HepG2 (cell line): ENCODE measurements around the gene MED9. TPM values are rescaled to one million over a fixed set of nuclear protein-coding genes. Genes with fewer than 3 reads are reported as not detected.

Experiments
- ATAC-seq: fragments of 200-7000 bp; cut with Tn5 transposase; 3 replicates; pipeline ENCODE4 v1.9.1; 2020; ENCODE audit warnings: mild to moderate bottlenecking, moderate library complexity
- BruUV-seq: library from RNA; stranded (reverse); fragments of 400-500 nt; replicated peaks from 2 replicates; lab custom pipeline; 2021; lab: Mats Ljungman, UMichigan
- CTCF ChIA-PET: fragments of 300-600 bp; formaldehyde crosslinking; extraction: SDS; loops from one replicate; lab custom pipeline; 2021; ENCODE audit warnings: low total read pairs, inconsistent platforms, low intra/inter-chr PET ratio; lab: Yijun Ruan, JAX
- POLR2A ChIA-PET: fragments of 350-600 bp; sonication (Branson Sonifier 250); formaldehyde crosslinking; loops from one replicate; lab custom pipeline; 2020; ENCODE audit warnings: antibody characterized with exemption, inconsistent platforms; lab: Yijun Ruan, JAX
- DNase-seq: peaks from one replicate; pipeline ENCODE4 v3.0.0-alpha.2; 2015; ENCODE audit warnings: low spot score
- FAIRE-seq: peaks from 3 replicates; lab custom pipeline; 2011; peaks lifted over from hg19 to GRCh38; lab: Jason Lieb, UNC
- H2AFZ ChIP-seq: one replicate; pipeline ENCODE4 v1.6.1; 2011; ENCODE audit warnings: low read length, inconsistent platforms
- H3K27ac ChIP-seq: fragments of 300-600 bp; 3 replicates; pipeline ENCODE4 v1.8.0; 2011; ENCODE audit warnings: mixed run types, mild to moderate bottlenecking, mixed read lengths, low read length, inconsistent platforms; ENCODE audit not compliant: insufficient read depth; ENCODE audit errors: extremely low read length
- H3K27me3 ChIP-seq, 2 experiments: fragments of 200-600 bp in 1 of 2; 2 replicates in 1 of 2; 3 replicates in 1 of 2; pipeline versions ENCODE4 v1.6.0 to v1.8.0; 2011; ENCODE audit warnings: low read length in 2 of 2, mild to moderate bottlenecking in 2 of 2, moderate library complexity in 2 of 2, inconsistent platforms in 1 of 2; ENCODE audit not compliant: insufficient read depth in 2 of 2, control insufficient read depth in 1 of 2
- H3K36me3 ChIP-seq, 2 experiments: fragments of 200-600 bp in 1 of 2; replicated peaks in 1 of 2; 2 replicates in 1 of 2; 3 replicates in 1 of 2; pipeline versions ENCODE4 v1.5.1 to v1.8.0; 2011; ENCODE audit warnings: low read length in 2 of 2, inconsistent platforms in 1 of 2; ENCODE audit not compliant: insufficient read depth in 2 of 2, control insufficient read depth in 1 of 2
- H3K4me1 ChIP-seq: 2 replicates; pipeline ENCODE4 v1.5.1; 2012; ENCODE audit warnings: low read length, inconsistent platforms; ENCODE audit not compliant: insufficient read depth
- H3K4me2 ChIP-seq: 2 replicates; pipeline ENCODE4 v1.6.0; 2011; ENCODE audit warnings: low read depth, low read length, inconsistent platforms
- H3K4me3 ChIP-seq, 3 experiments: fragments of 200-600 bp in 1 of 3; sonication (generic), shearing (Covaris generic) in 1 of 3; replicated peaks in 1 of 3; 2 replicates each; pipeline ENCODE4 v1.5.1; 2011 to 2016; ENCODE audit warnings: low read length in 3 of 3, inconsistent platforms in 2 of 3, low read depth in 2 of 3, mild to moderate bottlenecking in 2 of 3, control low read depth in 1 of 3, mixed read lengths in 1 of 3; ENCODE audit not compliant: insufficient read depth in 1 of 3
- H3K79me2 ChIP-seq: one replicate; pipeline ENCODE4 v1.6.1; 2011; ENCODE audit warnings: low read length, inconsistent platforms; ENCODE audit not compliant: insufficient read depth
- H3K9ac ChIP-seq: 2 replicates; pipeline ENCODE4 v1.6.0; 2011; ENCODE audit warnings: mild to moderate bottlenecking, low read depth, low read length, inconsistent platforms; ENCODE audit not compliant: insufficient read depth
- H3K9me3 ChIP-seq: 2 replicates; pipeline ENCODE4 v1.5.1; 2012; ENCODE audit warnings: mild to moderate bottlenecking, low read length
- H4K20me1 ChIP-seq: 2 replicates; pipeline ENCODE4 v1.6.0; 2011; ENCODE audit warnings: inconsistent platforms, mild to moderate bottlenecking, low read length, moderate library complexity; ENCODE audit not compliant: insufficient read depth
- SP2 ChIP-seq: sonication (generic); formaldehyde crosslinking; IDR thresholded peaks from 2 replicates; pipeline ENCODE4 v1.5.1; 2020; ENCODE audit warnings: mild to moderate bottlenecking, missing genetic modification reagents
- TARDBP ChIP-seq: sonication (generic); formaldehyde crosslinking; IDR thresholded peaks from 2 replicates; pipeline ENCODE4 v1.8.0; 2022; ENCODE audit warnings: mild to moderate bottlenecking, missing genetic modification reagents
- ZNF235 ChIP-seq: sonication (generic); formaldehyde crosslinking; IDR thresholded peaks from 2 replicates; pipeline ENCODE4 v1.8.1; 2023; ENCODE audit warnings: mild to moderate bottlenecking, missing genetic modification reagents, borderline replicate concordance
- WGBS: methylation state at CpG from one replicate; pipeline ENCODE4 v1.1.6; 2017; ENCODE audit warnings: low lambda C conversion rate; 5-methylcytosine and 5-hydroxymethylcytosine counted together
- in situ Hi-C: cut with HindIII; loops from 2 replicates; pipeline ENCODE4 v1.10.0; 2017; ENCODE audit warnings: low pct_unique_long_range_greater_than_20kb; ENCODE audit not compliant: extremely low pct_ligation_motif_present
- intact Hi-C: fragments of 100-400 bp; cut with micrococcal nuclease; formaldehyde crosslinking; loops from one replicate; pipeline ENCODE4 v1.10.0; 2022; ENCODE audit not compliant: unreplicated experiment
- polyA plus RNA-seq, 8 experiments: library from polyadenylated mRNA; depleted of rRNA in 3 of 8; stranded (reverse) in 7 of 8; unstranded in 1 of 8; fragments of >200 nt; fragmentation: Illumina TruSeq in 4 of 8; extraction: Trizol in 4 of 8; gene quantifications; 2 replicates each; pipeline versions ENCODE4 v1.2.1 to v1.2.3, GENCODE V29; 2011 to 2016; ENCODE audit warnings: low read depth in 4 of 8, missing spikeins in 1 of 8, mixed read lengths in 1 of 8; ENCODE audit not compliant: insufficient read depth in 1 of 8
- total RNA-seq, 5 experiments: library from RNA; depleted of rRNA; stranded (reverse); fragments of >200 nt; fragmentation: Illumina TruSeq; extraction: Trizol; gene quantifications; 2 replicates each; pipeline ENCODE4 v1.2.3, GENCODE V29; 2016; ENCODE audit warnings: low read depth in 1 of 5
- TF ChIP-seq, protein P1 (sequence below): sonication (generic); formaldehyde crosslinking; IDR thresholded peaks from 2 replicates; pipeline ENCODE4 v1.4.0; 2020; ENCODE audit warnings: missing genetic modification reagents
- TF ChIP-seq, protein P2 (sequence below): sonication (generic); formaldehyde crosslinking; IDR thresholded peaks from 2 replicates; pipeline ENCODE4 v1.5.1; 2020; ENCODE audit warnings: mild to moderate bottlenecking, missing genetic modification reagents, moderate library complexity
- TF ChIP-seq, protein P3 (sequence below): fragments of 450-650 bp; IDR thresholded peaks from 2 replicates; pipeline ENCODE4 v1.6.1; 2016
- TF ChIP-seq, protein P4 (sequence below): IDR thresholded peaks from 2 replicates; pipeline ENCODE4 v1.6.1; 2016; ENCODE audit warnings: missing compliant biosample characterization, missing genetic modification reagents, borderline replicate concordance

The MED9 gene
- total and polyA plus RNA-seq, 2 of the 13 experiments (the other 11 are each of a cell fraction or from before 2014, with no cell fraction given), result 11.9 to 15.1 TPM

DNA sequence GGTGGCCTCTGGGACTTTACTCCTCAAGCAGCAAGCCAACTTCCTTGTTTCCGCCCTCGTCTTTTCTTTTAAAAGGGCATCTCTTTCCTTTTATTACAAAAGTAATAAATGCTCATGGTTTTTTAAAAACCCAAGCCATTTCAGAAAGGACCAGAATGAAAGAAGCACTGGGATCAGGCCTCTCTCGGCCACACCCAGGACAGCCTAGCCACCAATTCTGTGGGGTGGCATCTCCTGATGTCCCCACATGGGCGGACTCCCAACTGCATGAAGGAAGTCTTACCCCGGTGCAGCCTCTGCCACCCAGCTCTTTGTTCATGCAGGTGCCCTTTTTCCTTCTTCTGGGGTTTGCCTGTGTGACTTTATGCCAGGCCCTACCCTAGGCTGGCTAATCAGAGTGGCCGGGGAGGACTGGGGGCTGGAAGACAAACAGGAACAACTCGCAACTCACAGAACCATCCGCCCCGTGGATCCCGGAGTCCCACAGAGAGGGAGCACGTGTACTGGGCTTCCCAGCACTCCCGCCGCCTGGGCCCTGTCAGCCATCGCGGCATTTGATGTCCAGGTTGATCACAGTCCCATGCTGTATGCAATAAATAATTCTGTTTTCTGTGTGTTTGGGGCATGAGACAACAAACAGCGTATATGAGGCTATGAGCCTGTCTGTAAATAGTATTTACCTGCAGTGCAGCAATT lies 22.0 kb downstream of the MED9 start:
- no peak for TF ChIP-seq SP2 (CRISPR knock-in tag)
- TF ChIP-seq ZNF235, result no peak
- TF ChIP-seq, protein P1, sequence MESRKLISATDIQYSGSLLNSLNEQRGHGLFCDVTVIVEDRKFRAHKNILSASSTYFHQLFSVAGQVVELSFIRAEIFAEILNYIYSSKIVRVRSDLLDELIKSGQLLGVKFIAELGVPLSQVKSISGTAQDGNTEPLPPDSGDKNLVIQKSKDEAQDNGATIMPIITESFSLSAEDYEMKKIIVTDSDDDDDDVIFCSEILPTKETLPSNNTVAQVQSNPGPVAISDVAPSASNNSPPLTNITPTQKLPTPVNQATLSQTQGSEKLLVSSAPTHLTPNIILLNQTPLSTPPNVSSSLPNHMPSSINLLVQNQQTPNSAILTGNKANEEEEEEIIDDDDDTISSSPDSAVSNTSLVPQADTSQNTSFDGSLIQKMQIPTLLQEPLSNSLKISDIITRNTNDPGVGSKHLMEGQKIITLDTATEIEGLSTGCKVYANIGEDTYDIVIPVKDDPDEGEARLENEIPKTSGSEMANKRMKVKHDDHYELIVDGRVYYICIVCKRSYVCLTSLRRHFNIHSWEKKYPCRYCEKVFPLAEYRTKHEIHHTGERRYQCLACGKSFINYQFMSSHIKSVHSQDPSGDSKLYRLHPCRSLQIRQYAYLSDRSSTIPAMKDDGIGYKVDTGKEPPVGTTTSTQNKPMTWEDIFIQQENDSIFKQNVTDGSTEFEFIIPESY (CRISPR knock-in tag), result peak; percentile 25; the same call in 1 of the 2 replicates
- no peak for TF ChIP-seq TARDBP (CRISPR knock-in tag)
- TF ChIP-seq, protein P2, sequence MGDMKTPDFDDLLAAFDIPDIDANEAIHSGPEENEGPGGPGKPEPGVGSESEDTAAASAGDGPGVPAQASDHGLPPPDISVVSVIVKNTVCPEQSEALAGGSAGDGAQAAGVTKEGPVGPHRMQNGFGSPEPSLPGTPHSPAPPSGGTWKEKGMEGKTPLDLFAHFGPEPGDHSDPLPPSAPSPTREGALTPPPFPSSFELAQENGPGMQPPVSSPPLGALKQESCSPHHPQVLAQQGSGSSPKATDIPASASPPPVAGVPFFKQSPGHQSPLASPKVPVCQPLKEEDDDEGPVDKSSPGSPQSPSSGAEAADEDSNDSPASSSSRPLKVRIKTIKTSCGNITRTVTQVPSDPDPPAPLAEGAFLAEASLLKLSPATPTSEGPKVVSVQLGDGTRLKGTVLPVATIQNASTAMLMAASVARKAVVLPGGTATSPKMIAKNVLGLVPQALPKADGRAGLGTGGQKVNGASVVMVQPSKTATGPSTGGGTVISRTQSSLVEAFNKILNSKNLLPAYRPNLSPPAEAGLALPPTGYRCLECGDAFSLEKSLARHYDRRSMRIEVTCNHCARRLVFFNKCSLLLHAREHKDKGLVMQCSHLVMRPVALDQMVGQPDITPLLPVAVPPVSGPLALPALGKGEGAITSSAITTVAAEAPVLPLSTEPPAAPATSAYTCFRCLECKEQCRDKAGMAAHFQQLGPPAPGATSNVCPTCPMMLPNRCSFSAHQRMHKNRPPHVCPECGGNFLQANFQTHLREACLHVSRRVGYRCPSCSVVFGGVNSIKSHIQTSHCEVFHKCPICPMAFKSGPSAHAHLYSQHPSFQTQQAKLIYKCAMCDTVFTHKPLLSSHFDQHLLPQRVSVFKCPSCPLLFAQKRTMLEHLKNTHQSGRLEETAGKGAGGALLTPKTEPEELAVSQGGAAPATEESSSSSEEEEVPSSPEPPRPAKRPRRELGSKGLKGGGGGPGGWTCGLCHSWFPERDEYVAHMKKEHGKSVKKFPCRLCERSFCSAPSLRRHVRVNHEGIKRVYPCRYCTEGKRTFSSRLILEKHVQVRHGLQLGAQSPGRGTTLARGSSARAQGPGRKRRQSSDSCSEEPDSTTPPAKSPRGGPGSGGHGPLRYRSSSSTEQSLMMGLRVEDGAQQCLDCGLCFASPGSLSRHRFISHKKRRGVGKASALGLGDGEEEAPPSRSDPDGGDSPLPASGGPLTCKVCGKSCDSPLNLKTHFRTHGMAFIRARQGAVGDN, result 0 out of 2 replicates have a peak, but pooled peaks have one; percentile 18
- TF ChIP-seq, protein P3, sequence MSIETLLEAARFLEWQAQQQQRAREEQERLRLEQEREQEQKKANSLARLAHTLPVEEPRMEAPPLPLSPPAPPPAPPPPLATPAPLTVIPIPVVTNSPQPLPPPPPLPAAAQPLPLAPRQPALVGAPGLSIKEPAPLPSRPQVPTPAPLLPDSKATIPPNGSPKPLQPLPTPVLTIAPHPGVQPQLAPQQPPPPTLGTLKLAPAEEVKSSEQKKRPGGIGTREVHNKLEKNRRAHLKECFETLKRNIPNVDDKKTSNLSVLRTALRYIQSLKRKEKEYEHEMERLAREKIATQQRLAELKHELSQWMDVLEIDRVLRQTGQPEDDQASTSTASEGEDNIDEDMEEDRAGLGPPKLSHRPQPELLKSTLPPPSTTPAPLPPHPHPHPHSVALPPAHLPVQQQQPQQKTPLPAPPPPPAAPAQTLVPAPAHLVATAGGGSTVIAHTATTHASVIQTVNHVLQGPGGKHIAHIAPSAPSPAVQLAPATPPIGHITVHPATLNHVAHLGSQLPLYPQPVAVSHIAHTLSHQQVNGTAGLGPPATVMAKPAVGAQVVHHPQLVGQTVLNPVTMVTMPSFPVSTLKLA, result 0 out of 2 replicates have a peak, but pooled peaks have one; percentile 12
- TF ChIP-seq, protein P4, sequence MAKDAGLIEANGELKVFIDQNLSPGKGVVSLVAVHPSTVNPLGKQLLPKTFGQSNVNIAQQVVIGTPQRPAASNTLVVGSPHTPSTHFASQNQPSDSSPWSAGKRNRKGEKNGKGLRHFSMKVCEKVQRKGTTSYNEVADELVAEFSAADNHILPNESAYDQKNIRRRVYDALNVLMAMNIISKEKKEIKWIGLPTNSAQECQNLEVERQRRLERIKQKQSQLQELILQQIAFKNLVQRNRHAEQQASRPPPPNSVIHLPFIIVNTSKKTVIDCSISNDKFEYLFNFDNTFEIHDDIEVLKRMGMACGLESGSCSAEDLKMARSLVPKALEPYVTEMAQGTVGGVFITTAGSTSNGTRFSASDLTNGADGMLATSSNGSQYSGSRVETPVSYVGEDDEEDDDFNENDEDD (CRISPR knock-in tag), result peak; percentile 22; the same call in 1 of the 2 replicates
- TF ChIP-seq, all 625 proteins: peak for 4
- CTCF ChIA-PET, result interaction anchor here (3.3 kb wide), 1 partner anchor 71 kb away, joined by 55 read pairs; no protein-coding TSS in a partner anchor
- Histone ChIP-seq H3K27ac (no peak overlapping the region), H3K4me2 (no peak overlapping the region), H4K20me1 (no peaks in the 10 kb centered on the region), H3K27me3 (peaks cover 4 to 52% of the 10 kb centered on the region in 2 experiments; a peak in 4 of 5 replicates), H3K9me3 (no peaks in the 10 kb centered on the region), H3K4me1 (peaks cover 26% of the 10 kb centered on the region), H3K36me3 (no peaks in the 10 kb centered on the region), H3K79me2 (no peaks in the 10 kb centered on the region), H3K9ac (no peak overlapping the region), H2AFZ (no peak overlapping the region), H3K4me3 (no peak overlapping the region)
- ATAC-seq, result no peak
- 73% methylated on average over 10 of the region's 16 CpGs for WGBS
- no peak for FAIRE-seq
- DNase-seq, result no peak
- intact Hi-C loops, result loop anchor here (5.0 kb wide), 1 partner anchor 51 kb away; no protein-coding TSS in a partner anchor
- BruUV-seq, result no TSS peak
- POLR2A ChIA-PET, result interaction anchor here (1.4 kb wide), 1 partner anchor 70 kb away, joined by 4 read pairs; no protein-coding TSS in a partner anchor
- in situ Hi-C loops, result loop anchor here (5.0 kb wide), 1 partner anchor 141 kb away; no protein-coding TSS in a partner anchor
